ENCODE data around the gene CMIP. TPM values are rescaled to one million over a fixed set of nuclear protein-coding genes. Genes with fewer than 3 reads are reported as not detected.

CMIP gene
- total RNA-seq, 4 donors from 2014 or later: 16.7 to 104 (median 43.6) TPM

DNA sequence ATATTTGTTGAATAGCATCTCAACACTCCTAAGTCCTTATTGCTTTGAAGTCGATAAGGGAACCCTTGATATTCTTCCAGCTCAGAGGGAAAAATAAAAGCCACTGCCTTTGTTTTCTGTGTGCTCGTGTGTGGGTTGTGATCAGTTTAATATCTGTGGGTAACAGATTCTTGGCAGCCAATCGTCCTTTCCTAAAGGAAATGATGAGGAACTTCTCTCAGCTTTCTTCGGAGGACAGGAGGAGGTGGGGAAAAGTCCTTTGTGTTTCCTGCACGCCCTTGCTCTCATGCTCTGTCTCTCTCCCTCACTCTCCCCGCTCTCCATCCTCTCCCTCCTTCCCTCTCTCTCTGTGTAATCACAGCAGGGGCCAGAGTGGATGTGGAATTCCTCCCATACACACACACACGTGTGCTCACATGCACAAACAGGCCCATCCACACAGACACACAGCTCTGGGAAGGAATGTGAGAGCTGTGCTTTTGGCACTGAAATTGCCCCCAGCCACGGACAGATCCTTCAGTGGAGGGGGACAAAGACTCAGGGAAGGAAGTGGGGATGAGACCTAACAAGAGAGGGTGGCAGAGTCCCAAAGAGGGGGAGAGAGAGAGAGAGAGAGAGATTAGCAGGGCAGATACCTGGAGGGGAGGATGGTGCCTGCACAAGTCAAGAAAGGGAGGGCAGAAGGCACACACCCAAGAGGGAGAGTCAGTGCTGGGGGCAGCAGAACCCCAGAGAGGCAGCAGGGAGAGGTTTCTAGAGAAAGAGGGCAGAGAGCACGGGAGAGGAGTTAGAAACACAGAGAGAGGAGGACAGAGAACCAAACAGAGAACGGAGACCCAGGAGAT, 250.9 kb downstream of the CMIP start:
- H3K9me3 ChIP-seq: no peaks in the 10 kb centered on the region
- no peaks in the 10 kb centered on the region for H3K4me1 ChIP-seq
- no peak overlapping the region for H3K4me3 ChIP-seq
- no peak for DNase-seq
- intact Hi-C loops (cut with DNase I; ENCODE audit: low total_unique reads): no loop called here
- no peaks in the 10 kb centered on the region for H3K27me3 ChIP-seq
- H3K36me3 ChIP-seq: no peaks in the 10 kb centered on the region
- peak overlapping the region in 1 of 2 donors; percentile 72 for H3K27ac ChIP-seq
- TF ChIP-seq, protein P1, sequence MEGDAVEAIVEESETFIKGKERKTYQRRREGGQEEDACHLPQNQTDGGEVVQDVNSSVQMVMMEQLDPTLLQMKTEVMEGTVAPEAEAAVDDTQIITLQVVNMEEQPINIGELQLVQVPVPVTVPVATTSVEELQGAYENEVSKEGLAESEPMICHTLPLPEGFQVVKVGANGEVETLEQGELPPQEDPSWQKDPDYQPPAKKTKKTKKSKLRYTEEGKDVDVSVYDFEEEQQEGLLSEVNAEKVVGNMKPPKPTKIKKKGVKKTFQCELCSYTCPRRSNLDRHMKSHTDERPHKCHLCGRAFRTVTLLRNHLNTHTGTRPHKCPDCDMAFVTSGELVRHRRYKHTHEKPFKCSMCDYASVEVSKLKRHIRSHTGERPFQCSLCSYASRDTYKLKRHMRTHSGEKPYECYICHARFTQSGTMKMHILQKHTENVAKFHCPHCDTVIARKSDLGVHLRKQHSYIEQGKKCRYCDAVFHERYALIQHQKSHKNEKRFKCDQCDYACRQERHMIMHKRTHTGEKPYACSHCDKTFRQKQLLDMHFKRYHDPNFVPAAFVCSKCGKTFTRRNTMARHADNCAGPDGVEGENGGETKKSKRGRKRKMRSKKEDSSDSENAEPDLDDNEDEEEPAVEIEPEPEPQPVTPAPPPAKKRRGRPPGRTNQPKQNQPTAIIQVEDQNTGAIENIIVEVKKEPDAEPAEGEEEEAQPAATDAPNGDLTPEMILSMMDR (IDR thresholded peaks at IDR 0.05): no peak
- no peak for TF ChIP-seq POLR2A (IDR thresholded peaks at IDR 0.05)

GRCh38 chr16:81696166-81696960, 251.8 kb downstream of the CMIP start:
- Histone ChIP-seq H3K9me3 (no peaks in the 10 kb centered on the region), H3K4me1 (no peaks in the 10 kb centered on the region), H3K4me3 (no peak overlapping the region), H3K27me3 (no peaks in the 10 kb centered on the region), H3K27ac (peak overlapping the region in 1 of 2 donors; percentile 72), H3K36me3 (no peaks in the 10 kb centered on the region)
- TF ChIP-seq POLR2A (IDR thresholded peaks at IDR 0.05): no peak
- TF ChIP-seq, protein P1 (IDR thresholded peaks at IDR 0.05): no peak
- DNase-seq: no peak
- intact Hi-C loops (cut with DNase I; ENCODE audit: low total_unique reads): no loop called here

GRCh38 chr16:81696961-81697615, 252.5 kb downstream of the CMIP start:
- TF ChIP-seq, protein P1 (IDR thresholded peaks at IDR 0.05): peak in 3 of 4 experiments; percentile 24 to 33 (median 32)
- TF ChIP-seq POLR2A (IDR thresholded peaks at IDR 0.05): no peak
- no peaks in the 10 kb centered on the region for H3K27me3 ChIP-seq
- peak overlapping the region in 1 of 2 donors; percentile 50 for H3K27ac ChIP-seq
- H3K4me1 ChIP-seq: no peaks in the 10 kb centered on the region
- intact Hi-C loops (cut with DNase I; ENCODE audit: low total_unique reads): no loop called here
- no peaks in the 10 kb centered on the region for H3K9me3 ChIP-seq
- no peak for DNase-seq
- H3K4me3 ChIP-seq: no peak overlapping the region
- no peaks in the 10 kb centered on the region for H3K36me3 ChIP-seq

DNA sequence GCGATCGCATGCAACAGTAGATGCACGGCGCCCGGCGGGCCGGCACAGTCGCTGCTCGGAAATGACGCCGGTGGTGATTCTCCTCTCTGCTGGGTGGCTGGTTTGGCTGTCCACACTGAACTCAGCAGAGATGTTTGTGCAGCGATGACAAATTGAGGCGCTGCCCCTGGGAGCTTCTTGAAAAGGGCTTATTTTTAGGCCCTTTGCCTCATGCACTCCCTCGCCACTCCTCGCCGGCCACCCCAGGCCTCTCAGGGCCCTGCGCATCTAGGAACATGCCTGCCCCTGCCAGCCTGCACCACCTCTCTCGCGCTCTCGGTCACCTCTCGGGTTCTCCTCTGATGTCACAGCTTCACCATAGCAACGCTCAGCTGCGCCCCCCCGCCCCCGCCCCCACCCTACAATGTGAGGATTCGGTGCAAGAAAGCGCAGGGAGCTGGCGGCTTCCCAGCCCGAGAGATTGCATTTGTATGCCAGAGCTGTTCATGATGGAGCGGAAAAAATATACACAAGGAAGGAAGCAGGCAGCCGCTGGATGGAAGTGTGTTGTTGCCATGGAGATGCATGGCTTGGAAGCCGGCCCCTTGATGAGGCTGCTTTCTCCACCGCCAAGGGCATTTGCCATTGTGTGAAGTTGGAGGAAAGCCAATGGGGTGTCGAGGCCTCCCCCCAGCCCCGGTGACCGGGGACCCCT, 253.2 kb downstream of the CMIP start:
- TF ChIP-seq, protein P1 (IDR thresholded peaks at IDR 0.05): no peak
- TF ChIP-seq POLR2A (IDR thresholded peaks at IDR 0.05): no peak
- Histone ChIP-seq H3K9me3 (no peaks in the 10 kb centered on the region), H3K36me3 (no peaks in the 10 kb centered on the region), H3K27ac (peak overlapping the region in 1 of 2 donors; percentile 50), H3K4me3 (no peak overlapping the region), H3K4me1 (no peaks in the 10 kb centered on the region), H3K27me3 (no peaks in the 10 kb centered on the region)
- peak in 1 of 2 donors; percentile 69 for DNase-seq
- intact Hi-C loops (cut with DNase I; ENCODE audit: low total_unique reads): no loop called here
